AG10803 (cell line): ENCODE results near the gene C6.
"Not testable (repeated sequence)": the region's sequence is repeated elsewhere in the genome, so short reads cannot be mapped to it uniquely, and the experiment has no call there.

Experiments used
- DNase-seq: peaks from one replicate; pipeline ENCODE4 v3.0.0; 2010; ENCODE audit warnings: low read depth
- H3K4me3 ChIP-seq: 2 replicates; pipeline ENCODE4 v1.5.1; 2011; ENCODE audit warnings: mild to moderate bottlenecking, low read length, control low read depth
- TF ChIP-seq, protein P1 (sequence below): conservative IDR thresholded peaks from 2 replicates; pipeline ENCODE4 v1.5.1; 2011; ENCODE audit warnings: mild to moderate bottlenecking, low read length, control low read depth, inconsistent platforms

The C6 gene

DNA sequence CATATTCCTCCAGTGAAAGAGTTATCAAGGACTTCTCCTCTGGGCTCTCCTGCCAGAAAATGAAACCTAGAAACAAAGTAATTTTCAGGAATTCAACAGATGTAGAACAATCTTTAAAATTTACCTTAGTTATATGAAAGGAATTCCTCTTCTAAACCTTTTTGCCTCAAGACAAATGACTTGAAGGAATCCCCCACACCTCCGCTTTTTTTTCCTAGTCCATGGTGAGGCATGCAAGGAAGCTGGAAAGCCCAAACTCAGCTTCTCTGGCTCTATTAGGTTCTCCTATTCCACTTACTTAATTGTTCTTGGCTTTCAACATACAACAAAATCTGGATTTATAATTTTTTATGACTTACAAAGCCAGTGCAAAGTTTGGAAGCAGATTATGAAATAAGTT is 27.2 kb downstream of the C6 start:
- no peak for DNase-seq
- TF ChIP-seq, protein P1, sequence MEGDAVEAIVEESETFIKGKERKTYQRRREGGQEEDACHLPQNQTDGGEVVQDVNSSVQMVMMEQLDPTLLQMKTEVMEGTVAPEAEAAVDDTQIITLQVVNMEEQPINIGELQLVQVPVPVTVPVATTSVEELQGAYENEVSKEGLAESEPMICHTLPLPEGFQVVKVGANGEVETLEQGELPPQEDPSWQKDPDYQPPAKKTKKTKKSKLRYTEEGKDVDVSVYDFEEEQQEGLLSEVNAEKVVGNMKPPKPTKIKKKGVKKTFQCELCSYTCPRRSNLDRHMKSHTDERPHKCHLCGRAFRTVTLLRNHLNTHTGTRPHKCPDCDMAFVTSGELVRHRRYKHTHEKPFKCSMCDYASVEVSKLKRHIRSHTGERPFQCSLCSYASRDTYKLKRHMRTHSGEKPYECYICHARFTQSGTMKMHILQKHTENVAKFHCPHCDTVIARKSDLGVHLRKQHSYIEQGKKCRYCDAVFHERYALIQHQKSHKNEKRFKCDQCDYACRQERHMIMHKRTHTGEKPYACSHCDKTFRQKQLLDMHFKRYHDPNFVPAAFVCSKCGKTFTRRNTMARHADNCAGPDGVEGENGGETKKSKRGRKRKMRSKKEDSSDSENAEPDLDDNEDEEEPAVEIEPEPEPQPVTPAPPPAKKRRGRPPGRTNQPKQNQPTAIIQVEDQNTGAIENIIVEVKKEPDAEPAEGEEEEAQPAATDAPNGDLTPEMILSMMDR: no peak
- no peak overlapping the region for H3K4me3 ChIP-seq

DNA sequence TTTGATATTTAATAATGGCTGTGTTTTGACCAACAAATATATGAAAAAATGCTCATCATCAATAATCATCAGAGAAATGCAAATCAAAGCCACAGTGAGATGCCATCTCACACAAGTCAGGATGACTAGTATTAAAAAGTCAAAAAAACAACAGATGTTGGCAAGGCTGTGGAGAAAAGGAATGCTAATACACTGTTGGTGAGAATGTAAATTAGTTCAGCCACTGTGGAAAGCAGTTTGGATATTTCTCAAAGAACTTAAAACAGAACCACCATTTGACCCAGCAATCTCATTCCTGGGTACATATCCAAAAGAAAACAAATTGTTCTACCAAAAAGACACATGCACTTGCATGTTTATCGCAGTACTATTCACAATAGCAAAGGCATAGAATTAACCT is 30.0 kb downstream of the C6 start:
- not testable (repeated sequence) for H3K4me3 ChIP-seq
- peak; percentile 12 for DNase-seq

DNA sequence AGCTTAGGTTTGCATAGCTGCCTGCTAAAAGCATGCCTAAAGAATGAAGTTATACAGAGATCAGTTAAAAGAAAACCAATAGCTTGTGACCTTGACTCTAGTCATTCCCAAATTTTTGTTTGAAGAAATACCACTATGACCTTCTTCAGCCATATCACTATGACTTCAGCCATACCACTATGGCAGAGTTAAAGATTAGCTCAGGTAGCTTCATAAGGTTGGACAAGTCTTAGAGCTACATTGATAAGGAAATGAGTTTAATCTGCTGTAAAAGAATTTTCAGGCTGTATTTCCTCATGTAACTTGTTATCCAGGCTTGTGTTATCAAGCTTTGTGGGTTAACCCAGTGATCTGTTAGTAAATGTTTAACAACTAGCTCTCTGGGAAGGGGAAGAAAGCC is 30.7 kb downstream of the C6 start:
- DNase-seq: no peak
- TF ChIP-seq, protein P1: no peak
- no peak overlapping the region for H3K4me3 ChIP-seq

DNA sequence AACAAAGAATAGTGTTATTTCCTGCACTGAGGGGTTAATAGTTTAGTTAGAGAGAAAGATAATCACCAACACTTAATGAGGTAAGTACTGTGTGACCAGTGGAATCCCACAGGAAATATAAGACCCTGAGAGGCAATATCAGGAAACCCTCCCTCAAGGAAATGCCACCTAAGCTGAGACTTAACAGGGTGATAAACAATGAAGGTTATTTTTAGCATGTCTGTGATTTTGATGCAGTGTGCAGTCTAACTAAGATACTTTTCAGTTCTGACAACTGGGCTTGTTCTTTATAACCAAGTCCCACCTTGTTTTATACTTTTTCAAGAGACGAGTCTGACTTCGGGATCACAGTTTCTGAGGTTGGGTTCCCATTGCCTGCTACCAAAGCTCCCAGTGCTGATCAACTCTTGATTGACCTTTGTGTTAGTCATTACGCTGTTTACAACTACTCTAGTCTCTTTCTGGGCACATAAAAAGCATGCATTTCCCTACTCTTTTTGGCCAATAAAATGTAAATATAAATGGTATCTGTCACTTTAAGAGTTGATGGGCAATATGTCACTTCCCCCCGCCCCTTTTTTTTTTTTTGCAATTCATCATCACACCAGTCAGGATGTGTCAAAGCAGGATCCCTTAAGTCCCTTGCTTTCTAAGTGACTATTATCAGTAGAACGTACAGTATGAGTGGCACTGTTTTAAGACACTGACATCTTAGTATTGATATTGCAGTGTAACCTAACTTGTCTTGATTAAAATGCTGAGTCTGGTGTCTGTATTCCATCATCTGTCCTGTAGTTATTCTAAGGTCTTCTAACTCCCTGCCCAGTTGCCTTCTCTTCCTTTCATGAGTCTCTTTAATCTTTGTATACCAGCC is 31.4 kb downstream of the C6 start:
- DNase-seq: no peak
- TF ChIP-seq, protein P1: no peak
- H3K4me3 ChIP-seq: no peak overlapping the region

DNA sequence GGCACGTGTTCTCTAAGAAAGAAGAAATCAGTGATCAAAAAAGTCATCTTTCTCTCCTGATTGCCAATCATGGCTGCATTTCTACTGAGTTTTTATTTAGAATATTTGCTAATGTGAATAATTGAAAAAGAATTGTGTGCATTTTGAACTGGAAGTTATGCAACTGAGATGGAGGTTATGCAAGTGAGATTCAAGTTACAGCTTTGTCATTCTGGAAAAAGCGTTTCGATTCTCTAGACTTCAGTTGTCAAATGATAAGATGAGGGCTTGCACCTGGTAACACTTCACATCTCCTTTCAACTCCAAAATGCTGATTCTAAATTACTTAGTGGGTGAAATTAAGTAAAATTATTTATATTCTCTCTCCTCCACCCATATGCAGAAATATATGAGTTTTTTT is 36.4 kb downstream of the C6 start:
- no peak overlapping the region for H3K4me3 ChIP-seq
- TF ChIP-seq, protein P1: no peak
- DNase-seq: peak; percentile 5

DNA sequence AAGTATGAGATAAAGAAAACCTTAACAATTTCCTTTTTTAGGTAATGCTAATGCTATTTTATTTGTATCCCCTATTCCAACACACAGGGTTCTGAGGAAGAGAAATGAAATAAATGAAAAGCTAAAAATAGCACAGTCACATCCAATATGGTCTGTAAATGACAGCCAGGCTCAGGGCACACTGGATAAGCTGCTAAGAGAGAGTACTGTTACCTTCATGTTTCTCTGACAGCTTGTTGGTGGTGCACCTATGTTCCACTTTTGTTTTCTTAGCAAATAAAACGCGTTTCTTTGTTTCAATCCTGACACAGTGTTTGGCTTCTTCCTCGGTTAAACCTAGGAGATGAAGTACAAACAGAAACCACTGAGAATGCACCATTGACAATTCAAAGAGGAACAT is 41.3 kb downstream of the C6 start:
- TF ChIP-seq, protein P1: no peak
- H3K4me3 ChIP-seq: no peak overlapping the region
- no peak for DNase-seq

DNA sequence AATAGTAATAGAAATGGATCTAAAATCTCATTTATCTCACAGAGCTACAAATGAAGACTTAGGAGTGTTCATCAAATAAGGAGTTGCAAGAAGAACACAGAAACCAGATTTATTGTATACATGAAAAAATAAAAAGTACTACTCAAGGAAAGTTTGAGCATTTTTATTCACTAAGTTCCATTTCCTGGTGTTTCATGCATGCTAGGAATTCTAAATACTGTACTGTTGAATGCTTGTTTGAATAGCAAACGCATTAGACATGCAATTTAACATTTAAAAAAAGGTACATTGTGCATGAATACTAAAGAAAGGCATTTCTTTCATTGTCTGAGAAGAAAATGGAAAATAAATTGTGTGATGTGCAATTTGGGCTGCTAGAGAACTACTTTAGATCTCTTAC is 52.1 kb downstream of the C6 start:
- DNase-seq: peak; percentile 49
- H3K4me3 ChIP-seq: no peak overlapping the region
- TF ChIP-seq, protein P1: no peak
